Gastrocnemius medialis (tissue), 4 donors: ENCODE measurements around the gene MYH9.

Experiments
- POLR2A ChIP-seq, 2 donors: fragments of 450-650 bp; IDR thresholded peaks; one replicate each; pipeline ENCODE4 v1.6.1; 2017; ENCODE audit warnings: antibody characterized with exemption in 2 of 2, mild to moderate bottlenecking in 2 of 2, moderate library complexity in 2 of 2
- TF ChIP-seq, protein P1 (sequence below), 5 experiments: fragments of 450-650 bp in 3 of 5; fragments of 200-600 bp in 2 of 5; sonication (generic) in 2 of 5; IDR thresholded peaks in 4 of 5; conservative IDR thresholded peaks in 1 of 5; 1 replicate in 4 of 5; 2 replicates in 1 of 5; pipeline ENCODE4 v1.5.1; 2016 to 2019; ENCODE audit warnings: antibody characterized with exemption in 5 of 5, mild to moderate bottlenecking in 3 of 5, moderate library complexity in 3 of 5

DNA sequence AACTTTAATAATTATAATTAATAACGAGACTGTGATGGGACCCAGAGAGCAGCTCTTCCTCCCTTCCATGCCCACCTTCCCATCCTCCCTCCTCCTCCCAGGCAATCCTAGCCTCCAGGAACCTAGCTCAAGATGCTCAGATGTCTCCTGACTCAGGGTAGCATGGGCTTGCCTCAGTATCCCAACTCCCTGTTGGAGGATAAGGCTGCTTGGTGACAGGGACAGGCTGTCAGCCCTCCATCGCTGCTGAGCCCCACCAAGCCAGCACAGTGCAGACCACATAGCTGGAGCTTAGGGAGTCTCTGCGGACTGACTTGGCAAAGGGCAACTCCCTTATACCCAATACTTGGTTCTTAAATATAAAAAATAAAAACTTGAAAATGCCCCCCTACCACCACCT lies 11.5 kb downstream of the MYH9 start:
- TF ChIP-seq, protein P1, sequence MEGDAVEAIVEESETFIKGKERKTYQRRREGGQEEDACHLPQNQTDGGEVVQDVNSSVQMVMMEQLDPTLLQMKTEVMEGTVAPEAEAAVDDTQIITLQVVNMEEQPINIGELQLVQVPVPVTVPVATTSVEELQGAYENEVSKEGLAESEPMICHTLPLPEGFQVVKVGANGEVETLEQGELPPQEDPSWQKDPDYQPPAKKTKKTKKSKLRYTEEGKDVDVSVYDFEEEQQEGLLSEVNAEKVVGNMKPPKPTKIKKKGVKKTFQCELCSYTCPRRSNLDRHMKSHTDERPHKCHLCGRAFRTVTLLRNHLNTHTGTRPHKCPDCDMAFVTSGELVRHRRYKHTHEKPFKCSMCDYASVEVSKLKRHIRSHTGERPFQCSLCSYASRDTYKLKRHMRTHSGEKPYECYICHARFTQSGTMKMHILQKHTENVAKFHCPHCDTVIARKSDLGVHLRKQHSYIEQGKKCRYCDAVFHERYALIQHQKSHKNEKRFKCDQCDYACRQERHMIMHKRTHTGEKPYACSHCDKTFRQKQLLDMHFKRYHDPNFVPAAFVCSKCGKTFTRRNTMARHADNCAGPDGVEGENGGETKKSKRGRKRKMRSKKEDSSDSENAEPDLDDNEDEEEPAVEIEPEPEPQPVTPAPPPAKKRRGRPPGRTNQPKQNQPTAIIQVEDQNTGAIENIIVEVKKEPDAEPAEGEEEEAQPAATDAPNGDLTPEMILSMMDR (IDR thresholded peaks at IDR 0.05 in 4 of 5, conservative IDR thresholded peaks at IDR 0.05 in 1 of 5) = no peak
- no peak for TF ChIP-seq POLR2A (IDR thresholded peaks at IDR 0.05)
